GM21825 (cell line): Measurements from ENCODE around the gene RAB26.
A peak's percentile ranks its signal among the peaks of the same experiment; 100 is the strongest.
"Not testable (repeated sequence)": the region's sequence is repeated elsewhere in the genome, so short reads cannot be mapped to it uniquely, and the experiment has no call there.

Source experiments
- ATAC-seq: cut with Tn5 transposase; IDR thresholded peaks from one replicate; pipeline ENCODE4 v1.9.1; 2021; ENCODE audit warnings: mild to moderate bottlenecking, moderate library complexity; ENCODE audit not compliant: unreplicated experiment

The RAB26 gene

GRCh38 chr16:2116428-2116827 lies 32.0 kb upstream of the RAB26 start:
- ATAC-seq: not testable (repeated sequence)

GRCh38 chr16:2117341-2117740 lies 31.1 kb upstream of the RAB26 start:
- not testable (repeated sequence) for ATAC-seq

DNA sequence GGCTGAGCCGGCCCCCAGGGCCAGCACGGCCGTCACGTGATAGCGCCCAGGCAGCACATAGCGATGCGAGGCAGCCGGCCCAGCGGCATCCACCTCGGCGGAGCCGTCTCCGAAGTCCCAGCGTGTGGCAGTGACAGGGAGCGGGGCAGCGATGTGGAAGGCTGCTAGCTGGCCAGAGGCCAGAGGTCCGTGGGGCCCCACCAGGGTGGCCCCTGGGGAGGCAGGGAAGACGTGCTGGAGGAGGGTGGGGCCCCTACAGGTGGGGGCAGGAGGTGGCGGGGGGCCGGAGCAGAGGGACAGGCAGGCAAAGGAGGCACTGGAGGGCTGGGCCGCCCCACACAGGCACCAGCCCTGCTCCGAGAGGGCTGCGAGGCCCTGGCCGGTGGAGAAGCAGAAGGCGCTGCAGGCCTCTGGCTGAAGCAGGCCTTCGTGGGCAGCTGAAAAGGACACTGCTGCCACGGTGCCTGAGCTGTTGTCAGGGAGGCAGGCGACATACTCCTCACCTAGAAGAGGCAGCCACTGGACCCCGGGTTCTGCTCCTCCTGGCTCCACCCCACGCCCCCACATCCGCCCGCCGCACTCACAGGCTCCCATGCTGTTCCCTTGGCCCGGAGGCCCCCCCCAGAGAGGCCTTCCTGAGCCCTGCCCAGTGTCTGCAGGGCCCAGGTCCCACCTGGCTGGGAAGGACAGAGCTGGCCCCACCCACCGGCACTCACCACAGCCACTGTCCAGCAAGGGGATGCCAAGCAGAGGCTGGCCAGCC lies 30.3 kb upstream of the RAB26 start:
- not testable (repeated sequence) for ATAC-seq

DNA sequence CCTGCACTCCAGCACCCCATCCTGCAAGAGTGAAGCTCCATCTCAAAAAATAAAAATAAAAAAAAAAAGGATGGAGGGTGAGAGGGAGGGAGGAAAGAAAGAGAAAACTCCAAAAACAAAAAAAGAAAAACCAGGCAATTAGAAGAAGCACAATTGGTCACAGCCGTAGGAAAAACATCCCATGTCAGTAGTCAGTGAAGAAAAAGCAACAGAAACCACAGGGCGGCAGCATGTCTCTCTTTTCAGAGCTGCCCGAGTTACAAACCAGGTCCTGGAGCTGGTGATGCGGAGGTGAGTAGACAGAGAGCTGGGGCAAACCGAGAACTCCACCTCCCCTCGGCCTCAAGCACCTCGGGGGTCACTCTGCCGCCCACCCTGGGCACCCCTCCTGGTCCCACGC lies 27.1 kb upstream of the RAB26 start:
- not testable (repeated sequence) for ATAC-seq

DNA sequence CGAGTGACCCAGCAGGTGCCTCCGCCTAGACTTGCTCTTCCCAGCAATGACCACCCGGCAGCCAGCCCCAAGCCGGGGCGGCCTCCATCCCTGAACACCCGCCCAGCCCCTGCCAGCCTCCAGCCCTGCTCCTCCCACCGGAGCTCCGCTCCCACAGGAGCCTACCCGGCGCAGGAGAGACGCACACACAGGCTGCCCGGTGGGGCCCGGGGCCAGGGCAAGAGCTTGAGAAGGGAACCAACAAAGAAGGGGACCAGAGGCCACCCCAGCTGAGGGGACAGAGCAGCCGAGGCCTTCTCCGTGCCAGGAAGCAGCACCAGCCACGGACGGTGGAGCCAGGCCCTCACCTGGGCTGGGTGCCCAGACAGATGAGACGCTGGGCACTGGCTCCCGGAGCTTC lies 26.6 kb upstream of the RAB26 start:
- no peak for ATAC-seq

DNA sequence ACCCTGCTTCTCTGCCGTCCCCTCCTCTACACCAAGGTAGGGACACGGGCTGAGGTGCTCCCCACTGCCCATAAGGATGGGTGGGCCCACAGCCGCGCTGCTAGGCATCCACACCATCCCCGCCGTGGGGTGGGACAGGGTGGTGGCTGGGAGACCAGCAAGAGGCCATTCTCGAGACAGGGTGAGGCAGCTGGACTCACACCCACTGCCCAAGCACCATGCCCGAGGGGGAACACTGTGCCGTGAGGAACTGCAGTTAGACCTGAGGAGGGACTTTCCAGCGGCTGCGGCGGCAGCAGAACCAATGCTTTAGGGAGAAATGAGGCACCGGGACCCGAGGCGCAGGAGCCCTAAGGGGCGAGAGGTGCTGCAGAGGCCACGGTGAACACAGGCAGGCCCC lies 26.0 kb upstream of the RAB26 start:
- no peak for ATAC-seq

DNA sequence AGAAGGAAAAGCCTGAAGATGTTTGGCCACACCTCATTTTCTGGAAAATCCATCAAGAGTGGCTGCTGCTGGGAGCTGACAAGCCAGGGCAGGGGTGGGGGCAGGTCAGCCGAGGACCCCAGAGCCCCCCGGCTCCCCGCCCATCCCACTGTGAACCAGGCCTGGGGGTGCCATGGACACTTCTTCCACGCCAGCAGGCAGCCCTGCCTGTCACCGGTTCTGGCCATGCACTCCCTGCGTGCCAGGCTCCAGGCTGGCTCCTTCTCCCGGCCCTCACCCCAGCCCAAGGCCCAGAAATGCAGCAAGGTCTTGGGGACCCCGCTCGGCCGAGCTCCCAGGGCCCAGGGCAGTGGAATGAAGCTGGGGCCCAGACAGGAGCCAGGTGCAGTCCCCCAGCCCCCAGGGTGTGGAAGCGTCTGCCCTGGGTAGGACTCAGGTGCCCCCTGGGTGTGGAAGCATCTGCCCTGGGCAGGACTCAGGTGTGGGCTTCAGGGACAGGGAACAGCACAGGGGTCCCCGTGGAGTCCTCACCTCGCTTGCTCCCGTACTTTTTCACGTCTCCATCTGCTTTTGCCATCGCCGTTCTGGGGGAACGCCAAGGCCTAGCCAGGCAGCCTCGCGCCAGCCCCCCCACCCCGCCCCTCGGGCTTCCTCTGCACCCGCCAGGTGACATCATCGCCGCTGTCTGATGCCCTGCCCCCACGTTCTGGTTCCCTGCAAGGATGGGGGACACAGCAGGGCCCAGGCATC lies 25.3 kb upstream of the RAB26 start:
- ATAC-seq: not testable (repeated sequence)

GRCh38 chr16:2123706-2124376 lies 24.6 kb upstream of the RAB26 start:
- not testable (repeated sequence) for ATAC-seq

GRCh38 chr16:2124377-2124693 lies 24.1 kb upstream of the RAB26 start:
- ATAC-seq: not testable (repeated sequence)

- not testable (repeated sequence) for ATAC-seq
Observed at GRCh38 chr16:2124694-2125444, 23.6 kb upstream of the RAB26 start.

- not testable (repeated sequence) for ATAC-seq
Observed at GRCh38 chr16:2125609-2126008, 22.8 kb upstream of the RAB26 start.

GRCh38 chr16:2126161-2126743 lies 22.2 kb upstream of the RAB26 start:
- ATAC-seq: not testable (repeated sequence)

DNA sequence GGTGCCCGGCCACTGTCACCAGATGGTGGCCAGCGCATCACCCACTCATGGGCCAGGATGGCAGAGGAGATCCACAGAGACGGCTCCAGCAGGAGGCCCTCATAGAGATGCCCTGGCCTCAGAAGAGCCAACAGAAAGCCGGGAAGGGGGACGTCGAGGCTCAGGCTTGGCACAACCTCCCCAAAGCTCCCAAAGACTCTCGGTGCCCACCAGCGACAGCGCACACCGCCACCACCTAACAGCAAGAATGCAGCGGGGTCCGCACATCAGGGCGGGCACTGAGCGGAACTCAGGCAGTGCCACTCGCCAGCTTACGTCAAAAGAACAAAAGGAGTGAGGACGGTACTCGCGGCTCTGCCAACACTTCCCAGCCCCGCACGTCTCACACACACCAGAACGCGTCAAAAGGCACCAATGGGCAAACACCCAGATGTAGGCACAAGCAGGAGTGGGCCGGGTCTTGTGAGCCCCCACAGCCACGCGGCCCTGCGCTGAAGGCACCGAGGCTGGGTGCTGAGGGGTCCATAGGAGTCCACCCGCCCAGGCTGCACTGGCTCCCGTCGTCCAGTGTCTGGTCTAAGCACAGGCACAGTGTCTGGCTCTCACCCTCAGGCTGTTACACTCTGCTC lies 21.4 kb upstream of the RAB26 start:
- not testable (repeated sequence) for ATAC-seq

DNA sequence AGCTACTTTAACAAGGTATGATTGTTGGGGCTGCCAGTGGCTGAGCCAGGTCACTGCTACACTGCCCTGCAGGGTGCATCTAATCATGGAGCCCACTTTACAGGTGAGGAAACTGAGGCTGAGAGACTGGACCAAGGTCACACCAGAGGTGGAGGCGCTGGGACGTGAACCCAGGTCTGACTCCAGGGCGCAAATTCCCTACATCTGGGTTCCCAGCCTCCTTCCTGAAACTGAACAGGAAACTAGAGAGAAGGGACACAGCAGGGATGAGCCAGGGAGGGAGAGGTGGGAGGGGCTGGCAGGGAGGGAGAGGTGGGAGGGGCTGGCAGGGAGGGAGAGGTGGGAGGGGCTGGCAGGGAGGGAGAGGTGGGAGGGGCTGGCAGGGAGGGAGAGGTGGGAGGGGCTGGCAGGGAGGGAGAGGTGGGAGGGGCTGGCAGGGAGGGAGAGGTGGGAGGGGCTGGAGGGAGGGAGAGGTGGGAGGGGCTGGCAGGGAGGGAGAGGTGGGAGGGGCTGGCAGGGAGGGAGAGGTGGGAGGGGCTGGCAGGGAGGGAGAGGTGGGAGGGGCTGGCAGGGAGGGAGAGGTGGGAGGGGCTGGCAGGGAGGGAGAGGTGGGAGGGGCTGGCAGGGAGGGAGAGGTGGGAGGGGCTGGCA lies 20.7 kb upstream of the RAB26 start:
- ATAC-seq: not testable (repeated sequence)

GRCh38 chr16:2129251-2129650 lies 19.2 kb upstream of the RAB26 start:
- not testable (repeated sequence) for ATAC-seq

GRCh38 chr16:2129890-2130447 lies 18.5 kb upstream of the RAB26 start:
- not testable (repeated sequence) for ATAC-seq

DNA sequence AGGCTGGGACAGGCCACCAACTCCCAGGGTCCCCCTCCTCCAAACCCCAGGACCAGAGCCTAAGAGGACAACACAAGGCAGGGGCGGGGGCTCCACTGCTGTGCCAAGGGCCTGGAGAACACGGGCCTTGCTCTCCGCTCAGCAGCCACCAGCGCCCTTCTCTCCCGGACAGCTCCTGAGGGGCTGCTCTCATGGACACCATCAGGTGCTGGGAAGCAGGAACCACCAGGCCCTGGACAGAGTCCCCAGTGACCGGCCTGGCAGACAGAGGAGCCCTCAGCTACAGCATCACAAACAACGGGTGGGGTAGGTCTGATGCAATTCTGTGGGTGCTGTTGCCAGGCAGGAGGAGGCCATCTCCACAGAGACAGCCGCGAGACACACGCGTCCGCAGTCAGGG lies 14.6 kb upstream of the RAB26 start:
- not testable (repeated sequence) for ATAC-seq

GRCh38 chr16:2135071-2135470 lies 13.4 kb upstream of the RAB26 start:
- not testable (repeated sequence) for ATAC-seq

DNA sequence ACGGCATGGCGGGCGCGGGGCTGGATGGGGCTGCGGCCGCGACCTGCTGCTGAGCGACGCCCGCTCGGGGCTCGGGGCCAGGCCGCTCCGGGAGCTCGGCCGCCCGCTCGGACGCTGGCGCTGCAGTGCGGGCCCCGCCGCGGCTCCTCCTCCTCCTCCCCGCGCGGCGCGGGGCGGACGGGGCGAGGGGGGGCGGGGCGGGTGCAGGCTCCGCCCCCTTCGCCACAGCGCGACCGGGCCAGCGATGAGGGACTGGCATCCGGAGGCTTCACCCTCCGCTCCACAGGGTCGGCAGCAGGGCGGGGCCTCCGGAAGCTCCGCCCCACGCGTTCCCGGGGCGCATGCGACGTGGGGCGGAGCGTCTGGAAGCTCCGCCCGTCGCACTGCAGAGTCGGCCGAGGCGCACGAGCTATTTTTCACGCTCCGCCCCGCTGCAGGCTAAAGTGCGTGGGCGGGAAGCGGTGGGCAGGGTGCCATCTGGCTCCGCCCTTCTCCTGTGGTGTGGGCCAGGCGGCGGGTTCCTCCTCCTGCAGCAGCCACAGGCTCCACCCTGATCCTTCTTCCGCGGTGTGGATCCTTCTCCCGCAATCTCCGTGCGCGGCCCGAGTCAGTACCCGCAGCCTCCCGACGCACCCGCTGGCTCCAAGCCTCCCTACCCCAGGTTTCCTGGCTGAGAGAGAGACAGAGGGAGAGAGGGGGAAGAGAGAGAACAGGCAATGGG lies 12.5 kb upstream of the RAB26 start, which contains the start of gene PKD1:
PKD1 (minus strand) TSS at position 129 of the 721 bp plus-strand sequence. CDS start 209 bp downstream, outside the sequence.
- peak; percentile 60 for ATAC-seq
